SK-N-SH (cell line): ENCODE data around the gene LOC101059915.
"Not testable (repeated sequence)": the region's sequence is repeated elsewhere in the genome, so short reads cannot be mapped to it uniquely, and the experiment has no call there.

ENCODE experiments used
- POLR2AphosphoS5 ChIP-seq: IDR thresholded peaks from 2 replicates; pipeline ENCODE4 v1.6.1; 2012; ENCODE audit warnings: low read depth, low read length
- YY1 ChIP-seq: IDR thresholded peaks from 2 replicates; pipeline ENCODE4 v1.4.0; 2012; ENCODE audit warnings: low read depth, mild to moderate bottlenecking
- TF ChIP-seq, protein P1 (sequence below): fragments of 200-600 bp; sonication (generic); IDR thresholded peaks from 2 replicates; pipeline ENCODE4 v1.6.1; 2017; ENCODE audit warnings: antibody characterized with exemption, mild to moderate bottlenecking, moderate library complexity
- TF ChIP-seq, protein P2 (sequence below): IDR thresholded peaks from 2 replicates; pipeline ENCODE4 v1.6.1; 2012; ENCODE audit warnings: mild to moderate bottlenecking, low read depth, low read length, moderate library complexity
- TF ChIP-seq, protein P3 (sequence below): fragments of 150-350 bp; IDR thresholded peaks from 2 replicates; pipeline ENCODE4 v1.6.1; 2016; ENCODE audit warnings: mild to moderate bottlenecking, low read depth, low read length

DNA sequence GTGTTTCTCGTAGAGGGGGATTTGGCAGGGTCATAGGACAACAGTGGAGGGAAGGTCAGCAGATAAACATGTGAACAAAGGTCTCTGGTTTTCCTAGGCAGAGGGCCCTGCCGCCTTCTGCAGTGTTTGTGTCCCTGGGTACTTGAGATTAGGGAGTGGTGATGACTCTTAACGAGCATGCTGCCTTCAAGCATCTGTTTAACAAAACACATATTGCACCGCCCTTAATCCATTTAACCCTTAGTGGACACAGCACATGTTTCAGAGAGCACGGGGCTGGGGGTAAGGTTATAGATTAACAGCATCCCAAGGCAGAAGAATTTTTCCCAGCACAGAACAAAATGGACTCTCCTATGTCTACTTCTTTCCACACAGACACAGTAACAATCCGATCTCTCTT, 22.9 kb upstream of the LOC101059915 start:
- TF ChIP-seq, protein P1, sequence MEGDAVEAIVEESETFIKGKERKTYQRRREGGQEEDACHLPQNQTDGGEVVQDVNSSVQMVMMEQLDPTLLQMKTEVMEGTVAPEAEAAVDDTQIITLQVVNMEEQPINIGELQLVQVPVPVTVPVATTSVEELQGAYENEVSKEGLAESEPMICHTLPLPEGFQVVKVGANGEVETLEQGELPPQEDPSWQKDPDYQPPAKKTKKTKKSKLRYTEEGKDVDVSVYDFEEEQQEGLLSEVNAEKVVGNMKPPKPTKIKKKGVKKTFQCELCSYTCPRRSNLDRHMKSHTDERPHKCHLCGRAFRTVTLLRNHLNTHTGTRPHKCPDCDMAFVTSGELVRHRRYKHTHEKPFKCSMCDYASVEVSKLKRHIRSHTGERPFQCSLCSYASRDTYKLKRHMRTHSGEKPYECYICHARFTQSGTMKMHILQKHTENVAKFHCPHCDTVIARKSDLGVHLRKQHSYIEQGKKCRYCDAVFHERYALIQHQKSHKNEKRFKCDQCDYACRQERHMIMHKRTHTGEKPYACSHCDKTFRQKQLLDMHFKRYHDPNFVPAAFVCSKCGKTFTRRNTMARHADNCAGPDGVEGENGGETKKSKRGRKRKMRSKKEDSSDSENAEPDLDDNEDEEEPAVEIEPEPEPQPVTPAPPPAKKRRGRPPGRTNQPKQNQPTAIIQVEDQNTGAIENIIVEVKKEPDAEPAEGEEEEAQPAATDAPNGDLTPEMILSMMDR, result not testable (repeated sequence)
- TF ChIP-seq, protein P2, sequence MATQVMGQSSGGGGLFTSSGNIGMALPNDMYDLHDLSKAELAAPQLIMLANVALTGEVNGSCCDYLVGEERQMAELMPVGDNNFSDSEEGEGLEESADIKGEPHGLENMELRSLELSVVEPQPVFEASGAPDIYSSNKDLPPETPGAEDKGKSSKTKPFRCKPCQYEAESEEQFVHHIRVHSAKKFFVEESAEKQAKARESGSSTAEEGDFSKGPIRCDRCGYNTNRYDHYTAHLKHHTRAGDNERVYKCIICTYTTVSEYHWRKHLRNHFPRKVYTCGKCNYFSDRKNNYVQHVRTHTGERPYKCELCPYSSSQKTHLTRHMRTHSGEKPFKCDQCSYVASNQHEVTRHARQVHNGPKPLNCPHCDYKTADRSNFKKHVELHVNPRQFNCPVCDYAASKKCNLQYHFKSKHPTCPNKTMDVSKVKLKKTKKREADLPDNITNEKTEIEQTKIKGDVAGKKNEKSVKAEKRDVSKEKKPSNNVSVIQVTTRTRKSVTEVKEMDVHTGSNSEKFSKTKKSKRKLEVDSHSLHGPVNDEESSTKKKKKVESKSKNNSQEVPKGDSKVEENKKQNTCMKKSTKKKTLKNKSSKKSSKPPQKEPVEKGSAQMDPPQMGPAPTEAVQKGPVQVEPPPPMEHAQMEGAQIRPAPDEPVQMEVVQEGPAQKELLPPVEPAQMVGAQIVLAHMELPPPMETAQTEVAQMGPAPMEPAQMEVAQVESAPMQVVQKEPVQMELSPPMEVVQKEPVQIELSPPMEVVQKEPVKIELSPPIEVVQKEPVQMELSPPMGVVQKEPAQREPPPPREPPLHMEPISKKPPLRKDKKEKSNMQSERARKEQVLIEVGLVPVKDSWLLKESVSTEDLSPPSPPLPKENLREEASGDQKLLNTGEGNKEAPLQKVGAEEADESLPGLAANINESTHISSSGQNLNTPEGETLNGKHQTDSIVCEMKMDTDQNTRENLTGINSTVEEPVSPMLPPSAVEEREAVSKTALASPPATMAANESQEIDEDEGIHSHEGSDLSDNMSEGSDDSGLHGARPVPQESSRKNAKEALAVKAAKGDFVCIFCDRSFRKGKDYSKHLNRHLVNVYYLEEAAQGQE, result not testable (repeated sequence)
- TF ChIP-seq, protein P3, sequence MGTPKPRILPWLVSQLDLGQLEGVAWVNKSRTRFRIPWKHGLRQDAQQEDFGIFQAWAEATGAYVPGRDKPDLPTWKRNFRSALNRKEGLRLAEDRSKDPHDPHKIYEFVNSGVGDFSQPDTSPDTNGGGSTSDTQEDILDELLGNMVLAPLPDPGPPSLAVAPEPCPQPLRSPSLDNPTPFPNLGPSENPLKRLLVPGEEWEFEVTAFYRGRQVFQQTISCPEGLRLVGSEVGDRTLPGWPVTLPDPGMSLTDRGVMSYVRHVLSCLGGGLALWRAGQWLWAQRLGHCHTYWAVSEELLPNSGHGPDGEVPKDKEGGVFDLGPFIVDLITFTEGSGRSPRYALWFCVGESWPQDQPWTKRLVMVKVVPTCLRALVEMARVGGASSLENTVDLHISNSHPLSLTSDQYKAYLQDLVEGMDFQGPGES, result not testable (repeated sequence)
- TF ChIP-seq POLR2AphosphoS5, YY1: not testable (repeated sequence)
